Measurements from ENCODE around the gene PAK5.

GRCh38 chr20:9550283-9550682 is 288.6 kb downstream of the PAK5 start:
- no peak for TF ChIP-seq CHD4 (IDR thresholded peaks at IDR 0.05; ENCODE audit: insufficient read depth, insufficient replicate concordance, low read depth, low read length, poor library complexity, severe bottlenecking)
- TF ChIP-seq CTCF (IDR thresholded peaks at IDR 0.05 in 2 of 3, conservative IDR thresholded peaks at IDR 0.05 in 1 of 3; ENCODE audit: insufficient read depth in 2 of 3, low read depth in 1 of 3, low read length in 3 of 3): no peak
